Measurements from ENCODE around the gene HPCAL1. TPM values are rescaled to one million over a fixed set of nuclear protein-coding genes. Genes with fewer than 3 reads are reported as not detected.
A peak's percentile ranks its signal among the peaks of the same experiment; 100 is the strongest.

HPCAL1 gene
- total RNA-seq, 2 donors from 2014 or later, result 43.9 to 52.0 TPM

DNA sequence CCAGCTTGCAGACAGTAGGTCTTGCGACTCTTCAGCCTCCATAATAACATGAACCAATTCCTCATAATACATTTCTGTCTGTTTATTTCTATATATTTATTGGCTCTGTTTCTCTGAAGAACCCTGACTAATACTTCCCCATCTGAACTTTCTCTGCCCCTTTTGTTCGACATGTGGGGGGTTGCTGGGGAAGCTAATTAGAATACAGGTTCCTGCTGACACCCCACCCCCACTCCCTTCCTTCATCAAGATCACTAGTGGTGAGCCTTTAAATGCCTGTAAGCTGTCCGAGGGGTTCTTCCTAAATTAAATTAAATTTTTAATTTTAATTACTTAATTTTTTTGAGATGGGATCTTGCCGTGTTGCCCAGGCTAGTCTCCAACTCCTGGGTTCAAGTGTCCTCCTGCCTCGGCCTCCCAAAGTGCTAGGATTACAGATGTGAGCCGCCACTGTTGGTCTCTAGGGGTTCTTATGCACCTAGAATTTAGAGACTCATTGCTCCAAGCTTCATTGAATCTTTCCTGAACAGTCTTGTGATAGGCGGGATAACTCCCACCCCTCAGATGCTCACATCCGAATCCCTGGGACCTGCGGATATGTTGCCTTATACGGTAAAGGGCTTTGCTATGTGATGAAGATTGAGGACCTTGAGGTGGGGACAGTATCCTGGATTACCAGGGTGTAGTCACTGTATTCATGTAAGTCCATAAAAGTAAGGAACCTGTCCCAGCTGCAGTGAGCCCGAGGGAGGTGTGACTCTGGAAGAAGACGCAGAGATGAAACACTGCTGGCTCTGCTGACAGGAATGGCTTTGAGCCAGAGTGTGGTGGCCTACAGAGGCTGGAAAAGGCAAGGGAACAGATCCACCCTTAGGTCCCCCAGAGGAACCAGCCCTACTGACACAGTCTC, 26.2 kb downstream of the HPCAL1 start:
- H3K4me3 Mint-ChIP-seq, result peak overlapping the region; percentile 89 to 91
- DNase-seq (no peak), ATAC-seq (replicated peaks in 1 of 2) (no peak)
- peaks cover 90% of the 10 kb centered on the region for H3K4me1 Mint-ChIP-seq (ENCODE audit: low read depth)
- no peaks in the 10 kb centered on the region for H3K36me3 Mint-ChIP-seq (ENCODE audit: insufficient read depth in 2 of 2)
- no peaks in the 10 kb centered on the region for H3K9me3 Mint-ChIP-seq
- H3K27ac Mint-ChIP-seq, result peak overlapping the region; percentile 42
- H3K27me3 Mint-ChIP-seq (ENCODE audit: low read depth), result no peaks in the 10 kb centered on the region

DNA sequence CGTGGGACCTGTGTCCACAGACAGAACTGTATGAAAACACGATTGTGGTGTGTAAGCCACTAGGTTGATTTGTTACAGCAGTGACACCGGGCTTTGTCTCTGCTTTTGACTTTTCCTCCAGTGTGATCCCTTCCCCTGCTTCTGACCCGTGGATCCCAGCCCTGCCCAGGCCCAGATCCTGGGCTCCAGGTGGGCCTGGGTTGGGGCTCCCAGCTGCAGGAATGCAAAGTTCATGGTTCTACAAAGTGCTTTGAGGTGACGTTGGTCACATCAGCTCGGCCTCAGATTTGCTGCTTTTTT, 26.8 kb downstream of the HPCAL1 start:
- ATAC-seq (replicated peaks in 1 of 2) (no peak), DNase-seq (peak in 1 of 2 donors; percentile 14)
- no peaks in the 10 kb centered on the region for H3K27me3 Mint-ChIP-seq (ENCODE audit: low read depth)
- peaks cover 84% of the 10 kb centered on the region for H3K4me1 Mint-ChIP-seq (ENCODE audit: low read depth)
- H3K27ac Mint-ChIP-seq, result peak overlapping the region; percentile 82
- no peaks in the 10 kb centered on the region for H3K9me3 Mint-ChIP-seq
- H3K4me3 Mint-ChIP-seq, result peak overlapping the region; percentile 89 to 91
- H3K36me3 Mint-ChIP-seq (ENCODE audit: insufficient read depth in 2 of 2), result no peaks in the 10 kb centered on the region

DNA sequence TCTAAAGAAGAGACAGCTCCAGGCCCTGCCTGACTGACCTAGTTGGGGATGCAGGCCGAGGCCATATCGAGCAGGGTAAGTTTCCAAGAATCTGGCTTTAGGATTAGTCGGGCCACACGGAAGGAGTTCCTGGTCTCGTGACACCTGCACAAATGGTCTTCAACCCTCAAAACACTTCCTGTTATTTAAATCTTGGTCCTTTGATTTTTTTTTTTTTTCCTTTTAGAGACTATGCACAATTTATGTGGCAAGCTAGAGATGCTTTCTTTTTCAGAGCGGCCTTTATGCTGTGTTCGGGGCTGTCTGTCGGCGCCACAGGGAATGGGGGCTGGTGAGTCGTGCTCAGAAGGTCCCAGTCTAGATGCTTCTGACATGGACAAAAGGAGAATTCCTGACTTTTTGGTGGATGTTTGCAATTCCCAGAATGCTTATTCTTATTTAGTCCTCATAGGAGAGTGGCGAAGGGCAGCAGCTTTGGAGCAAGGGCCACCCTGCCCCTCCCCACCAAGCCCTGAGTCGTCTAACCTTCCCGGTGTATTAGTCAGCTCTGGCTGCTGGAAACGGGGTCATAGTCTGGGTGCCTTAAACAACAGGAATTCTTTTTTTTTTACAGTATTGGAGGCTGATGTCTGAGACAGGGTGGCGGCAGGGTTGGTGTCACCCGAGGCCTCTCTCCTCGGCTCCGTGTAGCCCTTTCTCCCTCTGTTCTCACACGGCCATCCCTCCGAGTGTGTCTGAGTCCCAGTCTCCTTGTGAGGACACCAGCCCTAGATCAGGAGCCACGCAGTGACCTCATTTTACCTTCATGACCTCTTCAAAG, 27.4 kb downstream of the HPCAL1 start:
- Mint-ChIP-seq H3K27me3 (ENCODE audit: low read depth) (no peaks in the 10 kb centered on the region), H3K9me3 (no peaks in the 10 kb centered on the region), H3K36me3 (ENCODE audit: insufficient read depth in 2 of 2) (peaks cover 0 to 2% of the 10 kb centered on the region in 2 donors), H3K4me1 (ENCODE audit: low read depth) (peaks cover 78% of the 10 kb centered on the region), H3K27ac (peak overlapping the region; percentile 82), H3K4me3 (peak overlapping the region; percentile 89 to 91)
- DNase-seq (peak; percentile 16 to 20), ATAC-seq (replicated peaks in 1 of 2) (no peak)

DNA sequence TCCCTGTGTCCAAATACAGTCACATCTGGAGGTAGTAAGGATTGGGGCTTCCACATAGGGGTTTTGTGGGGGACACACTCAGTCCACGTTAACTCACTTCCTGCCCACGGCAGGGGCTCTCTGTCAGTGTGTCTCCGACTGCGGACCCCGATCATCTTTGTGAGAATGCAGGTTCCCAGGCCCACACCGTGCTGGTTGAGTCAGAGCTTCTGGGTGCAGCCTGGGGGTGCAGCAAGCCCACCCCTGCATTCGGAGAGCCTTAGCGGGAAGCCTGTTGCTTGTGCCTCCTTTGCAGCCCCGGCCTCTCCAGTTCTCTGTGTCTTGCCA, 28.0 kb downstream of the HPCAL1 start:
- ATAC-seq (replicated peaks in 1 of 2) (peak in 1 of 2 donors; percentile 3), DNase-seq (peak in 1 of 2 donors; percentile 21)
- Mint-ChIP-seq H3K4me1 (ENCODE audit: low read depth) (peaks cover 73% of the 10 kb centered on the region), H3K27me3 (ENCODE audit: low read depth) (no peaks in the 10 kb centered on the region), H3K27ac (peak overlapping the region; percentile 82), H3K4me3 (peak overlapping the region; percentile 89 to 91), H3K36me3 (ENCODE audit: insufficient read depth in 2 of 2) (peaks cover 0 to 4% of the 10 kb centered on the region in 2 donors), H3K9me3 (no peaks in the 10 kb centered on the region)

DNA sequence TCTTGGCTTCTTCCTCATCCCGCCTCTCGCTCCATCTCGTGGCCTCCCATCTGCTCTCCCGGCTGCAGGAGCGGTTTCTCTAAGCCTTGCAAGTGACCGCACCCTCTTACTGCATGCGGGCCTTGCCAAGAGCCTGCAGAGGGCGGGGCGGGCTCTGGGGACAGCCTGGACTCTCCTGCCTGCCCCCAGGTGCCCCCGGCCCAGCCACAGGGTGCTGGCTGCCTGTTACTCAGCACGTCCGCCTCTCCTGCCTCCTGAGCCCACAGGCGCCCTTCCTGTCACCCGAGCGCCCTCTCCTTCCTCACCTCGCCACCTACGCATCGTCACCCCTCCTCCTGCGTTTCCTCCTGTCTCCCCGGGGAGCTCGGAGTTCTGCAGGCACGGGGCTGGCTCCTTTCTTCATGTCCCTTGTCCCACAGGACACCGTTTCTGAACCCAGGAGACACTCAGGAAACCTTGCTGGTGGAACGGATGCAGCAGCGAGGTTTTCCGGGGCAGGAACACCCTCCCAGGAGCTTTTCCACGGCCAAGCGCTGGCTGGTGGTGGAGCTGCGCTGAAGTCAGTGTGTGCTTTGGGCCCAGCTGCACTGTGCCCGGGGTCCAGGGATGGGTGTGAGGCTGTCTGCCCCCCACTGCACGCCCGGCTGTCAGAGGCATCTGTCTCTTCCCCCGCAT, 28.5 kb downstream of the HPCAL1 start:
- Mint-ChIP-seq H3K27ac (peak overlapping the region; percentile 82), H3K4me1 (ENCODE audit: low read depth) (peaks cover 68% of the 10 kb centered on the region), H3K36me3 (ENCODE audit: insufficient read depth in 2 of 2) (peaks cover 0 to 4% of the 10 kb centered on the region in 2 donors), H3K4me3 (peak overlapping the region; percentile 89 to 91), H3K27me3 (ENCODE audit: low read depth) (no peaks in the 10 kb centered on the region), H3K9me3 (no peaks in the 10 kb centered on the region)
- DNase-seq (peak; percentile 79 to 86), ATAC-seq (replicated peaks in 1 of 2) (peak; percentile 71 to 74)

DNA sequence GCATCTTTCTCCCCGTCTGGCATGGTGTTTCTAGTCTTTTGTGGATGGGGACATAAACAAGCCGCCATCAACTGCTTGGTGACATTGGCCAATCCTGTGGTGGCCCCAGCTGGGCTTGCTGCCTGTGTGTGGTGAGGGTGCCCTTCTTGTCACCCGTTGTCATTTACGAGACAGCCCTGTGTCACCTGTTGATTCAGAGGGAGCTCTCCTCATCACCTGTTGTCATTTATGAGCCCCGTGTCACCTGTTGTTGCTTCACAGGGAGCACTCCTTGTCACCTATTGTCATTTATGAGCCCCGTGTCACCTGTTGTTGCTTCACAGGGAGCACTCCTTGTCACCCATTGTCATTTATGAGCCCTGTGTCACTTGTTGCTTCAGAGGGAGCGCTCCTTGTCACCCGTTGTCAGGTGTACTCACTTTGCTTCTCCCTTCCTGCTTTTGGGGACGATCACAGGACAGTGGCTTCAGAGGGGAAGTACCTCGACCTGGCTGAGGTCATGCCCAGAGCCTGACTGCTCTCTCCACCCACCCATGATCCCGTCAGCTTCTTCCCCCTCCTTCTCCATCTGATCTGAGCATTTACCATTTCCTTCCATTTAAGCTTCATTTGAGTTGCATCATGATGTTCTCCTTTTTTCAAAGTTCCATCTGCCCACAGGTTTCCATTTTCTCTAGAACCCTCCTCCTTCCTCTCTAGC, 29.1 kb downstream of the HPCAL1 start:
- peak; percentile 68 to 74 for ATAC-seq (replicated peaks in 1 of 2)
- Mint-ChIP-seq H3K4me3 (peak overlapping the region; percentile 89 to 91), H3K36me3 (ENCODE audit: insufficient read depth in 2 of 2) (peaks cover 0 to 4% of the 10 kb centered on the region in 2 donors), H3K27me3 (ENCODE audit: low read depth) (no peaks in the 10 kb centered on the region), H3K27ac (peak overlapping the region; percentile 82), H3K9me3 (no peaks in the 10 kb centered on the region), H3K4me1 (ENCODE audit: low read depth) (peaks cover 63% of the 10 kb centered on the region)
- DNase-seq, result peak; percentile 58 to 70

DNA sequence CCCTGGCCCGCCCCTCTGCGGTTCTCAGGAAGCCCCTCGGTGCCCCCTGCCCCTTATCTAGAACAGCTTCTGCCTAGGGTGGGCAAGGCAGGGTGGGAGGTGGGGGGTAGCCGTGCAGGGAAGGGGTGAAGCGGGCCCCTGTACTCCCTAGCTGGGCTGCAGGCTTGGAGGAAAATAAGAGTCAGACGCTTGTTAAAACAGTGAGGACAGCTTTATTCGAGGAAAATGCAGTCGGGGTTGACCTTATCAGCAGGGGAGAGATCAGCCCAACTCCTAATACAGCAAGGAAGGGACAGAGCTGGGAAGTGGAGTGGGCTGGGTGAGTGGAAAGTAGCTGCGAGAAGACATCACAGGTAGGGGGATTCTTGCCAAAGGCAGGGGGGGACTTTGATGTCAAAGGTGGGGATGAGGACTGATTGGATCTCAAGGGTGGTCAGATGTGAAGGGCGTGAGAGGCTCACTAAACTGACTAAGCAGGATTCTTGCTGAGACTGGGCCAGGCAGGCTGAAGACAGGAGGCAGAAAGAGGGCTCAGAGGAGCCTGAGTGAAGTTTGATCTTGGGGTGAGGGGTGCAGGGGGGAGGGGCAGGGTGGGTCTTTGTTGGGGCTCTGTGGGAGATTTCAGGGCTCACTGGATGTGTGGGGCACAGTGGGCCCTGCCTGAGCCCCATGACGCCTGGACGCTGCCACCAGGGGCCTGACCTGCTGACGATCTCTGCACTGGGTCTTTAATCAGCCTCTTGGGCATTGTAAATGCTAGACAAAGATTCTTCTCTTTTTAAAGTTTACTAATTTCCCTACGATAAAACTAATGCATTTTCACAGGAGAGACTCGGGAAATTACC, 29.9 kb downstream of the HPCAL1 start:
- Mint-ChIP-seq H3K27me3 (ENCODE audit: low read depth) (no peaks in the 10 kb centered on the region), H3K9me3 (no peaks in the 10 kb centered on the region), H3K4me1 (ENCODE audit: low read depth) (peaks cover 61% of the 10 kb centered on the region), H3K4me3 (peak overlapping the region; percentile 89 to 91), H3K36me3 (ENCODE audit: insufficient read depth in 2 of 2) (peaks cover 0 to 4% of the 10 kb centered on the region in 2 donors), H3K27ac (peak overlapping the region; percentile 82)
- peak; percentile 5 to 8 for ATAC-seq (replicated peaks in 1 of 2)
- peak in 1 of 2 donors; percentile 22 for DNase-seq

DNA sequence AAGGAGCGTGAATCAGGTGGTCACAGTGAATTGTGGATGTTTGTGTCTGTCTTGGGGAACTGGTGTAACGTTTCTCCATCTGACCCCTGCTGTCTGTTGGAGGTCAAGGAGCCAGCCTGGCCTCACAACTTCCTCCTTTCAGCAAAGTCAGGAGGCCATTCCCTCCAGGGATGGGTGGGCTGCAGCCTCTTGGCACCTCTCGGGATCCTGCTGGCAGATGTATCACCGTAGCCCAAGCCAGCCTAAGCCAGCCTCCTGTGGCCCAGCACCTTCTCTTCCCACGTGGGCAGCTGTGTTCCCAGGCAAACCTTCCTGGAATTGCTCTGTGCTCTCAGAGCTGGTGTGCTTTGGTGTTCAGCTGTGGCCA, 30.5 kb downstream of the HPCAL1 start:
- Mint-ChIP-seq H3K36me3 (ENCODE audit: insufficient read depth in 2 of 2) (peaks cover 0 to 4% of the 10 kb centered on the region in 2 donors), H3K4me1 (ENCODE audit: low read depth) (peaks cover 60% of the 10 kb centered on the region), H3K9me3 (no peaks in the 10 kb centered on the region), H3K4me3 (peak overlapping the region; percentile 89 to 91), H3K27me3 (ENCODE audit: low read depth) (no peaks in the 10 kb centered on the region), H3K27ac (peak overlapping the region; percentile 75)
- ATAC-seq (replicated peaks in 1 of 2), result no peak
- DNase-seq, result no peak

DNA sequence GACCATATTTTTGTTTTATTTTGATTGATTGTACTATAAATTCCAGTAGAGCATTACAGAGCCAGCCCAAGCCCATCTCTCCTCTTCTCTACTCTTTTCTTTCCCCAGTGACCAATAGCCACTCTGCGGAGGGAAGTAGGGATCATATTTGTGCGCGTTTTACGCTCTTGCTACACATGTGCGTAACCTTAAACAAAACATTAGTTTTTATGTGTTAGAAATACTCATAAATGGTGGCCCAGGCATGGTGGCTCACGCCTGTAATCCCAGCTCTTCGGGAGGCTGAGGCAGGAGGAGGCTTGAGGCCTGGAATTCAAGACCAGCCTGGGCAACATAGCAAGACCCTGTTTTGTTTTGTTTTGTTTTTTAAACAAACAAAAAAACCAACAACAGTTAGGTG, 31.3 kb downstream of the HPCAL1 start:
- H3K9me3 Mint-ChIP-seq, result no peaks in the 10 kb centered on the region
- H3K27me3 Mint-ChIP-seq (ENCODE audit: low read depth), result no peaks in the 10 kb centered on the region
- DNase-seq (no peak), ATAC-seq (replicated peaks in 1 of 2) (no peak)
- H3K36me3 Mint-ChIP-seq (ENCODE audit: insufficient read depth in 2 of 2), result peaks cover 0 to 4% of the 10 kb centered on the region in 2 donors
- peaks cover 60% of the 10 kb centered on the region for H3K4me1 Mint-ChIP-seq (ENCODE audit: low read depth)
- H3K4me3 Mint-ChIP-seq, result peak overlapping the region in 1 of 2 donors; percentile 91
- H3K27ac Mint-ChIP-seq, result no peak overlapping the region

DNA sequence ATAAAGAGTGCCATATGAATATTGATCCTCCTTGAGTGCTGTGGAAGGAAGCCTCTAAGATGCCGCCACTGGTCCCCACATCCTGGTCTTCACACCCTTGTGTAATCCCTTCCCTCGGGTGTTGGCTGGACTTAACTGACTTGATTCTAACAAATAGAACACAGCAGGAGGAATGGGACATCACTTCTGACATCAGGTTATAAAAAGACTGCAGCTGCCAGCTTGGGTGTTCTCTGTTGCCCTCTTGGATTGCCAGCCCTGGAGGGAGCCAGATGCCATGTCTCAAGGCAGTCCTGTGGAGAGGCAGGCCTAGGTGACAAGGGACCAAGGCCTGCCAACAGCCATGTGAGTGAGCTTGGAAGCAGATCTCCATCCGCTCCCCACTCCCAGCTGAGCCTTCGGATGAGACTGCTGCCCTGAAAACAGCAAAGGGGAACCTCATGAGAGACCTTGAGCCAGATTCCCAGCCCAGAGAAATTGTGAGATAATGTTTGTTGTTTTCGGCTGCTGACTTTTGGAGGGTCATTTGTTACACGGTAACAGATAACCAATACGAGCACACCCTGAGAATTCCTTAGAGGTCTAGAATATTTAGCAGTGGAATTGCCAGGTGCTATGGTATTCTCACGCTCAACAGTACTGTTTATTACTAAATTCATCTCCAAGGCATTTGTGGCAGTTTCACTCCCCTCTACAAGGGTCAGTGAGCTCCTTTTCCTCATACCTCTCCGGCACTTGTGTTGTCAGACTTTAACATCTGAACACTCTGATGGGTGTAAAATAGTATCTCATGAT, 32.5 kb downstream of the HPCAL1 start:
- H3K4me3 Mint-ChIP-seq, result no peak overlapping the region
- H3K36me3 Mint-ChIP-seq (ENCODE audit: insufficient read depth in 2 of 2), result peaks cover 0 to 4% of the 10 kb centered on the region in 2 donors
- peaks cover 57% of the 10 kb centered on the region for H3K4me1 Mint-ChIP-seq (ENCODE audit: low read depth)
- H3K27ac Mint-ChIP-seq, result no peak overlapping the region
- DNase-seq, result no peak
- ATAC-seq (replicated peaks in 1 of 2), result no peak
- no peaks in the 10 kb centered on the region for H3K27me3 Mint-ChIP-seq (ENCODE audit: low read depth)
- H3K9me3 Mint-ChIP-seq, result no peaks in the 10 kb centered on the region

DNA sequence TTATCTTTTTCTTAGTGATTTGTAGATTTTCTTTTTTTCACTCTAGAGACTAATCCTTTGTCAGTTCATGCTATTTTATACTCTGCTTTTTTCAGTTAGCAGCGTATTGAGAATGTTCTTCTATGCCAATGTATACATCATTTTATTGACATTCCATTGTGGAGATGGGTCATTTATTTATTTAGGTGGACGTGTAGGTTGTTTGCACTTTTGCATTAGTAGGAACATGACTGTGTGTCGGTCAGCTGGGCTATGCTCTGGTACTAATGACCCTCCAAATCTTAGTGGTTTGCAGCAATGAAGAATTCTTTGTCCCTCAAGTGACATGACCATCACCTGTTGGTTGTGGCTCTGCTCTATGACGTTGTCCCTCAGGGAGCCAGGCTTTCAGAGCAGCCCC, 33.6 kb downstream of the HPCAL1 start:
- Mint-ChIP-seq H3K9me3 (no peaks in the 10 kb centered on the region), H3K4me1 (ENCODE audit: low read depth) (peaks cover 57% of the 10 kb centered on the region), H3K4me3 (no peak overlapping the region), H3K27me3 (ENCODE audit: low read depth) (no peaks in the 10 kb centered on the region), H3K36me3 (ENCODE audit: insufficient read depth in 2 of 2) (peaks cover 0 to 4% of the 10 kb centered on the region in 2 donors), H3K27ac (no peak overlapping the region)
- no peak for ATAC-seq (replicated peaks in 1 of 2)
- no peak for DNase-seq

All from activated T-cell treated with anti-CD3 and anti-CD28 coated beads, Interleukin-2, amount 50 U/mL, for 72 hours (primary cell).